Body of pancreas (tissue), 4 donors: ENCODE results near the gene NME7.

ENCODE experiments used
- POLR2A ChIP-seq, 3 donors: fragments of 450-650 bp; IDR thresholded peaks; one replicate each; pipeline ENCODE4 v1.6.1; 2016; ENCODE audit warnings: antibody characterized with exemption in 3 of 3, mild to moderate bottlenecking in 2 of 3
- TF ChIP-seq, protein P1 (sequence below), 7 experiments: fragments of 450-650 bp in 4 of 7; fragments of 200-600 bp in 3 of 7; sonication (generic) in 3 of 7; IDR thresholded peaks; one replicate each; pipeline ENCODE4 v1.5.1; 2016 to 2019; ENCODE audit warnings: antibody characterized with exemption in 7 of 7

DNA sequence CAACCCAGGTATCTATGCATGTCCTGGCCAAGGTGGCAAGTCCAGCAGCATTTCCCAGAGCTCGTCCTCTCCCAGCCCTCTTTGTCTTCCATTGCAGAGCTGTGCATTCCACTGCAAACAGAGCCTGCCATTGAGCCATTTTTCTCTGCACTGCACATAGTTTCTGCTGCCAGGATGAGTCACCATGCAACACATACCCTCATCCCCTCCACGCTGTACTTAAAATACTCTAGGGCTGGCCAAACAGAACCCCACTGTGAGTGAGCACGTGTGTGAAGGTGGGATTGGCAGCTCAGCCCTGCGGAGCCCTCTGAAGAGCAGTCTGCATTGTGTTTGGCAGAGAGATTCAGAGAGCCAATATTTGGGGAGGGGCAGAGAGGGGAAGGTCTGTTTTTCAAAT lies 265.0 kb downstream of the NME7 start:
- TF ChIP-seq, protein P1, sequence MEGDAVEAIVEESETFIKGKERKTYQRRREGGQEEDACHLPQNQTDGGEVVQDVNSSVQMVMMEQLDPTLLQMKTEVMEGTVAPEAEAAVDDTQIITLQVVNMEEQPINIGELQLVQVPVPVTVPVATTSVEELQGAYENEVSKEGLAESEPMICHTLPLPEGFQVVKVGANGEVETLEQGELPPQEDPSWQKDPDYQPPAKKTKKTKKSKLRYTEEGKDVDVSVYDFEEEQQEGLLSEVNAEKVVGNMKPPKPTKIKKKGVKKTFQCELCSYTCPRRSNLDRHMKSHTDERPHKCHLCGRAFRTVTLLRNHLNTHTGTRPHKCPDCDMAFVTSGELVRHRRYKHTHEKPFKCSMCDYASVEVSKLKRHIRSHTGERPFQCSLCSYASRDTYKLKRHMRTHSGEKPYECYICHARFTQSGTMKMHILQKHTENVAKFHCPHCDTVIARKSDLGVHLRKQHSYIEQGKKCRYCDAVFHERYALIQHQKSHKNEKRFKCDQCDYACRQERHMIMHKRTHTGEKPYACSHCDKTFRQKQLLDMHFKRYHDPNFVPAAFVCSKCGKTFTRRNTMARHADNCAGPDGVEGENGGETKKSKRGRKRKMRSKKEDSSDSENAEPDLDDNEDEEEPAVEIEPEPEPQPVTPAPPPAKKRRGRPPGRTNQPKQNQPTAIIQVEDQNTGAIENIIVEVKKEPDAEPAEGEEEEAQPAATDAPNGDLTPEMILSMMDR (IDR thresholded peaks at IDR 0.05), result no peak
- no peak for TF ChIP-seq POLR2A (IDR thresholded peaks at IDR 0.05)
